GM18499 (cell line): Measurements from ENCODE around the gene EVA1A.
"Not testable (repeated sequence)": the region's sequence is repeated elsewhere in the genome, so short reads cannot be mapped to it uniquely, and the experiment has no call there.

ENCODE experiments used
- ATAC-seq: cut with Tn5 transposase; IDR thresholded peaks from one replicate; pipeline ENCODE4 v1.9.1; 2021; ENCODE audit warnings: moderate number of reproducible peaks; ENCODE audit not compliant: insufficient read depth, unreplicated experiment

Gene EVA1A

GRCh38 chr2:75493230-75493629 lies 67.5 kb downstream of the EVA1A start:
- no peak for ATAC-seq

DNA sequence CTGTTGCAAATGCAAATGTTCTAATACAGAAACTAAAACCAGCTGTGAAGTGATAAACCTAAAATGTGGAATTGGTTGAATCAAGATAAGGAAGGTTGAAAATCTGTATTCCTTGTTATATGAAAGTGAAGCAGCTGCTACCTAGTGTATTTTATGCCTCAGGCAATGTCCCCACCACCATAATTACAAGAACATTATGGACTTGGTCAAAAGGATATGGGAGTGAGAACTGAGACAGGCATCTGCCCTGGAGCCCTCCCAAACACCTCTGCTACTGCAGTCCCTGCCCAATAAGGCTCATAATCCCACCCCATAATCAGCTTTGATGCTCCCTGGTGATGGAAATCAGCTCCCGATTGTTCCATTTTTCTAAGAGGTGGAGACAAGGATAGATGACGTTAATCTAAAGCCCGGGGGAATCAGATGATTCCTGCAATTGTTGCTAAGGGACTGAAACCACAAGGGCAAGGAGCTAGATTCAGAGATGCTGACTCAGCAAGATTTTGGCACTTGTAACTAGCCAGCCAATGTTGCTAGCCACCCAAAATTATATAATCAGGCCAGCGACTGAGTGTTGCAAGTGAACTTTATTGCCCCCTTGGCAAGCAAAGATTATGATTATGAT lies 69.5 kb downstream of the EVA1A start:
- no peak for ATAC-seq

DNA sequence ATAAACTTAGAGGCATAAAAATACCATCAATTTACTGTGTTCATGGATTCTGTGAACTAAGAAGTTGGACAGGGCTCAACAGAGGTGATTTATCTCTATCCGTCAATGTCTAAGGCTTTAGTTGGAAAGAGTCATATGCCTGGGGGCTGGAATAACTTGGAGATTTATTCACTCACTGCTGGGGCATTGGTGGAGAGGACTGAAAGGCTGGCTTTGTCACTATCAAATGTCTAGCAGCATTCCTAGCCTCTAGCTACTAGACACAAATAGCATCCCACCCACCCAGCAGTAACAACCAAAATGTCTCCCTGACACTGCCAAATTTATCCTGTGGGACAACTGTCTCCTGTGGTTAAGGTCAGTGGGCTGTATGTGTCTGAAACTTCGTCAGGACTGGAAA lies 71.0 kb downstream of the EVA1A start:
- ATAC-seq, result no peak

- ATAC-seq, result no peak
Measured at GRCh38 chr2:75488157-75488556, 72.6 kb downstream of the EVA1A start.

DNA sequence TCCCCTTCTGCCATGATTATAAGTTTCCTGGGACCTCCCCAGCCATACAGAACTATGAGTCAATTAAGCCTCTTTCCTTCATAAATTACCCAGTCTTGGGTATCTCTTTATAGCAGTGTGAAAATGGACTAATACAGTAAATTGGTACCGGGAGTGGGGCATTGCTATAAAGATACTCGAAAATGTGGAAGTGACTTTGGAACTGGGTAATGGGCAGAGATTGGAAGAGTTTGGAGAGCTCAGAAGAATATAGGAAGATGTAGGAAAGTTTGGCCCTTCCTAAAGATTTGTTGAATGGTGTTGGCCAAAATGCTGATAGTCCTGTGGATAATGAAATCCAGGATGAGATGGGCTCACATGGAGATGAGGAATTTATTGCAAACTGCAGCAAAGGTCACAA lies 74.0 kb downstream of the EVA1A start:
- ATAC-seq, result not testable (repeated sequence)

GRCh38 chr2:75484840-75485239 lies 75.9 kb downstream of the EVA1A start:
- no peak for ATAC-seq

DNA sequence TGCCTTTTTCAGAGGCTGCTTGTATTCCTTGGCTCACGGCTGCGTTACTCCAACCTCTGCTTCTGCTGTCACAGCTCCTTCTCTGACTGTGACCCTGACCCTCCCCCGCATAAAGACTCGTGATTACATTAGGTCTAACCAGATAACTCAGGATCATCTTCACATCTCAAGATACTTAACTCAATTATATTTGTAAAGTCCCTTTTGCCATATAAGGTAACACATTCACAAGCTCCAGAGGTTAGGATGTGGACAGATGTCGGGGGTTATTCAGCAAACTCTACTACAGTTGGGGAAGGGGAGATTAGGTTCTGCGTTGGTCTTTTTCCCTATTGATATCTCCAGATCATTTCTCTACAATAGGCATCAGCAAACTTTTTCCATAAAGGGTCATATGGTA lies 76.9 kb downstream of the EVA1A start:
- no peak for ATAC-seq

- no peak for ATAC-seq
Measured at GRCh38 chr2:75482398-75482797, 78.3 kb downstream of the EVA1A start.

DNA sequence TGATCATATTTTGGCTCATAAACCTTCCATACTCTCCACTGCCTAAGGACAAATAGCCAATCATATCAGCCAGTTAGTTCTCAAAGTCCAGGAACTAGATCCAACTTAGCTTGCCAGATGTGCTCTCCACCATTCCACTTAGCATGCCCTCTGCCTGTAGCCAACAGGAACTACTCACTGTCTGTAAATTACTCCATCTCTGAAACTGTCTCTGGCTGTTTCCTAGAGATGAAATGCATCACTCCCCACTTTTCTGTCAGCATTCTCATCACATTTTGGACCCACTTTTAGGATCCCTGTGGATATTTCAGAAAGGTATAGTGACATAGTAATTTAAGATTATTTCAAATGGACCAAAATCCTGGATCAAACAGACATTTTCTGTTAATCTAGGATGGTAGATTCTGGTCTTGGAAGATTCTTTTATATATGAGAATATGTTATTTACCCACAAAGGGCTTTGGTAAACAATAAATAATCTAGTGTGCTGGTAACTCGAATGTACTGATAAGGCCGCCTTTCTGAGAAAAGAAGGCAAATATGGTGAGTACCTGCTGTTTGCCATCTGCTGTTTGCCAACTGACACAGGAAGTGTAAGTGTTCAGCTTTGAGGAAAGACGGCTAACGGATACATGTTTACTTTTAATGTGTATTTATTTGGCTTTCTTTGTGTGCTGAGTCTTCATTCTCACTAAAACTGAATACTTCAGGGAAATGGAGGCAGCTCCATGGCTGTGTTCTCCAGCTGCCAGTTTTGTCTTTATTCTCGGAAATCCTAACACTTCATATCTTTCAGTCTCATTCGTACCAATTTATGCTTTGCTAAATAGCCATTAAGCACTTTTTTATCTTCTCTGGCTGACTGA lies 79.5 kb downstream of the EVA1A start:
- ATAC-seq, result no peak

DNA sequence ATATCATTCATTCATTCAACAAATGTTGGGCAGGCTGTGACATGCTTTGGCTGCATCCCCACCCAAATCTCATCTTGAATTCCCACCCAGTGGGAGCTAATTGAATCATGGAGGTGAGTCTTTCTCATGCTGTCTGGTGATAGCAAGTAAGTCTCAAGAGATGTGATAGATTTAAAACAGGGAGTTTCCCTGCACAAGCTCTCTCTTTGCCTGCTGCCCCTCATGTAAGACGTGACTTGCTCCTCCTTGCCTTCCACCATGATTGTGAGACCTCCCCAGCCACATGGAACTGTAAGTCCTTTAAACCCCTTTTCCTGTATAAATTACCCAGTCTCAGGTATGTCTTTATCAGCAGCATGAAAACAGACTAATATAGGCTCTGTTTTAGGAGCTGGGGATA lies 83.0 kb downstream of the EVA1A start:
- not testable (repeated sequence) for ATAC-seq

DNA sequence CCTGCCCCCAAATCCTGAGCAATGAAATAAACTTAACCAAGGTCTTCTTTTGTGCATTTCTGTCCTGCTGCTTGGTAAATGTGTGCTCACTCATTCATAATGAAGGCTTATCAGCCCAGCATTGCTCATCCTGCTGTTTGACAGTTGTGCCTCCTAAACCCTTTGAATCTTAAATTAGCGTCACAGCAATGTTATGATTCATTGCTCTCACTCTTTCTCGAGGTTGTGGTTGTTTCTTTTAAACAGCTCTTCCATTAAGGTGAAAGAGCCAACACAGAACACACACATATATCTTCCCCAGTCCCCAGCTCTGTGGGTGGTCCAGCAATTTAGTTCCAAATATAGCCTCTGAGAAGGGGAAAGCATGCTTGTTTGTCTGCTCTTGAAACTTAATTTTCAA lies 84.0 kb downstream of the EVA1A start:
- no peak for ATAC-seq

GRCh38 chr2:75475976-75476375 lies 84.8 kb downstream of the EVA1A start:
- ATAC-seq, result no peak

GRCh38 chr2:75475049-75475448 lies 85.7 kb downstream of the EVA1A start:
- ATAC-seq, result no peak

- no peak for ATAC-seq
Measured at GRCh38 chr2:75474115-75474514, 86.6 kb downstream of the EVA1A start.

GRCh38 chr2:75466708-75467311 lies 93.9 kb downstream of the EVA1A start:
- no peak for ATAC-seq

DNA sequence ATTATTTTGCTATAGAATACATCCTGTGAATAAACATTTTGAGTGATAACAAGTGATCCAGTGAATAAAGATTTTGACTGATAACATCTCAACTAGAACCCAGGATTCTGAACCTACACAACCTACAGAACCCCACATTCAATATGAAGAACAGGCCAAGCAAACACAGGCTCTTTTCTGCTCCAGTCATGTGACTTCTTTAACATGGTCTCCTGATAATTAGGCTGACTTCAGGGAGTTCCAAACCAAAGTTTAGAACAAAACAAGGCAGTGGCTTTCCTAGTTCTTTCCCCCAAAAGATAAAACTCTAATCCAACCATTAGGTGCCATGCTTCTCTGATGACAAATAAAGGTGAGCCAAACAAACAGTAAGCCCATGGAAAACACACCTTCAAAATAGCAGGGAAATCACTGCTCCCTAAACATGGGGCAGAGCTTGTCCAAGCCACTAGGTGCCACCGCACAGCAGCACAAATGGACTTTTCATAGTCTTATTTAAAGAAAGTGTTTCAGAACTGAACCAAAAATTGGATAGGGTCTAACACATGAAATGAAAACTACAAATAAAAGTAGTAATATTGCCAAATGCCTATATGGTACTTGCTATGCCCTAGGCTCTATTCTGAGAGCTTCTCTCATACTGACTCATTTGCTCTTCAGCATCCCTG lies 95.3 kb downstream of the EVA1A start:
- ATAC-seq, result no peak

DNA sequence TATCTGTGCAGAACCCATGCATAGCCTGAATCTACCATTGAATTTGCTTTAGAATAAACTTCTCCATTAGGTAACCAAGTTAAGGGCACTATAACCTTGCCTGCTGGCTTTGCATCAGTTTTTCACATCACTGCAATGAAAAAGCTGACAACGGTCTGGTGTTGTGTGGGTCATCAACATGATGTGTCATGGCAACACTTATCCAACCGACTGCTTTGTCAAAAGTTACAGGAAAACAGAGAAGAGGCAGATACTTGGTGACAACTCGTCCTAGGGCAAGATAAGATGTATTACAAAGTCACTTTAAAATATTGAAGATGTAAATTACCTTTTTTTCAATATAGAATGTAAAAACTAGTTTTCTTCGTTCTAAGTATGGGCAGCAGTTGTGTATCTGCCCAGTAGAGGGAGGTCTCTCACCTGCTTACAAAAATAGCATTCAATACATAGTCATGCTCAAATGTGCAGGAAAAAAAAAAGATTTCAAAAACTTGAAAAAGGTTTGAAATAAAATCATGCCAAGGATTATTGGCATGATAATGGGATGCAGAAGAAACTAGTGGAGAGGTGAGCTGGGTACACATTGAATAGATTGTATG lies 96.3 kb downstream of the EVA1A start:
- no peak for ATAC-seq

DNA sequence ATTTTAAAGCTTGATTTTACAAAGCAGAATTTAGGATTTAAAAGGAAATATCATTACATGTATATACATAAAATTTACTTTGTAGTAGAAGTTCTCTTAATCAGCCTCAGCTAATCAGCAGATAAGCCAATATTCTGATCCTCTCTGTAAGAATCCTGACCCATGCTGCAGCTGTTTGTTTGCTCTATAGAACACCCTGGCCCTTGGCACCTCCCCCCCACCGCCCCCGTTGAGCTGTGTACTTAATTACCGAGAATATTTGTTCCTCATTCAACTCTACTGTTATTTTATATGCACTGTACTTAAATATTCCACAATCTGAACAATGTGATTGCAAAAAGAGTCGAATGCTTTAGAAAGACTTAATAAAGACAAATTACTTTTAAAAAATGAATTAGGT lies 98.0 kb downstream of the EVA1A start:
- ATAC-seq, result no peak

- no peak for ATAC-seq
Measured at GRCh38 chr2:75462206-75462605, 98.5 kb downstream of the EVA1A start.

- ATAC-seq, result no peak
Measured at GRCh38 chr2:75460630-75461029, 100.1 kb downstream of the EVA1A start.
